GM19452 (cell line): Measurements from ENCODE around the gene DCANP1.

Experiments used
- ATAC-seq: cut with Tn5 transposase; IDR thresholded peaks from one replicate; pipeline ENCODE4 v1.9.1; 2021; ENCODE audit not compliant: unreplicated experiment

The DCANP1 gene

GRCh38 chr5:135458356-135458755, 11.2 kb upstream of the DCANP1 start:
- ATAC-seq = no peak

DNA sequence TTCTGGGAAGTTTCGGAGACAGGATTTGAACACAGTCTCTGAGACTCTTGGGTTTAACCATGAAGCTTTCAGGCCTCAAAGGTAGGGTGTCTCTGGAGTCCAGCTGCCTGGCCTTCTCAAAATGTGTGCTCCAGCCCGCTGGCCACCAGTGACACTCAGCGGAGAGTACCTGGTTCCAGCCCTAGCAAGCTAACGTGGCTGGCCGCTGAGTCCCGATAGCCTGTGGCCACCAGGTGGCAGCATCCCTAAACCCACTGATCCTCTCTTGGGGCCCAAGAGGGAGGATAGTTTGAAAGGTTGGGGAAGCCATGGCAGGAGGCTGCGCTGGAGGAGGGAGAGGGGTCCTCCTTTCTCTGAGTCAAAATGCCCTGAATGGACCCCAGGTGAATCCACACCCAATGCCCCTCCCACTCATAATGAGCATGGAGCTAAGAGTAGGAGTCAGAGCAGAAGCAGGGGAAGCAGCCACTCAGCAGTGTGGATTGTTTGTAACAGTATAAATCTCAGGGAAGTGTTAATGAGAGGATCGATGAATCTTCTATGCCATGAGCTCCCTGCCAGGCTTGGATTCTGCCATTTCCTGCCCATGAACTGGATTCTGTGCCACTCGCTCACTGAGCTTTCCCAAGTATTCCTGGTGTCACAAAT, 10.4 kb upstream of the DCANP1 start:
- ATAC-seq = peak; percentile 67

- ATAC-seq = peak; percentile 57
Observed at GRCh38 chr5:135456238-135457099, 9.3 kb upstream of the DCANP1 start.

DNA sequence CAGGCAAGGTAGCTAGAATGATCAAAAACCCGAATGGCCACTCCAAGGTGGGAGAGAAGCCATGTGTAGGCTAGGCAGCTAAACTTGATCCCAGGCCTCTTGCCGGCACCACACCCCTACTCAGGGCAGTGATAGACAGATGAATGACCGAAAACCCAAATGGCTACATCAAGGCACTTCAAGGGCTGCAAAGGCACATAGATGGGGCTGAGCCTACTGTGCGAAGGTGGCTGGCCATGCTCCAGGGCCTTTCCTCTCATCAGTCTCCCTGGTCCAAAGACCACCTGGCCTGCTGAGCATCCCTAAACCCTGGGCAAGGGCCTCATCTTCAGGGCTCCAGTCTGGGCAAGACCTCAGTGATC, 8.7 kb upstream of the DCANP1 start:
- ATAC-seq = no peak

DNA sequence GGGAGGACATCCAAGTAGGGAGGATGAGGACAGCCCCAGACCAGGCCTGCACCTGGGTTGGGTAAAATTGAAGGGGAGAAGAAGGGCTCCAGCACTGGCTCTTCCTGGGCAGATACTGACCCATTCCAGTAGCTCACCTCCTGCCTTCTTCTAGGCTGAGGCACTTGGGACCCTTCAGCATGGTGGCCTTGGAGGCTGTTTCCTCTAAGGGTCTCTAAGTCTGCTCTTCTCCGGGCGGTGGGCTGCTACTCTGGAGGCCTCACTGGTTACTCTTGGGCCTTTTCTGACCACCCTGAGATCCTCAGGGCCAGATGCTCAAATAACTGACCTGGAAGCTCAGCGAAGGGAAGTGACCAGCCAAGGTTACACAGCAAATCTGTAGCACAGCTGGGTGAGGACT, 7.8 kb upstream of the DCANP1 start:
- ATAC-seq = no peak

- no peak for ATAC-seq
Observed at GRCh38 chr5:135453613-135454012, 6.5 kb upstream of the DCANP1 start.

DNA sequence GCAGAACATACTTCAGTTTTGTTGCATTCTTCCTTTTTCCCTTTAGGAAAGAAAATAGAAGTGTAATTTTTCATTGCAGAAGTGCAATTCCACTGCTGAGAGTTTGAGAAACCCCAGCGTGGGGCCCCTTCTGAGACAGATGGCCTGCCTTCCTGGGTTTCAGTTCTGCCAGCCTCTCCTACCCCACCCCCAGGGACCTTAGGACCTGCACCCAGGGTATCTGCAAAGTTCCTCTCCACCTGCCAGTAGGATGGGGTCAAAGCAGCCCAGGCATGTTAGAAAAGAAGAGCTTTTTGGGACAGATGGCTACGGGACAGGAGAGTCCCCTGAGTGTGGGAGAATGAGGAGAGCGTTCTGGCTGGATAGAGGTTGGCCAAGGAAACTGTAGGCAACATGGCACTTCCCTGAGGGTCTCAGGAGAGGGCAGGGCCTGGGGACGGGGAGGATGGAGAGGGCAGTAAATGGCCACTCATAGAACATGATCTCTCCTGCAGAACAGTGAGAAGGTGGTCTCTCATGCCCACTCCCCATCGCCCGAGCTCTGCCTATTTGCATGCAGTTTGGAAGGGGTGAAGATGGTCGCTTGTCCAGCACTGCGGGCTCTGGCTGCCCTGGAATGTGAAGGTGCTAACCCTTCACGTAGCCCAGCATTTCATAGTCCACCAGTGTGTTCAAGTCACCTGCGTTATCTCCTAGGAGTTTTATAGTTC, 5.3 kb upstream of the DCANP1 start, which contains the start of gene TIFAB:
Gene TIFAB (minus strand): TSS at position 31 of the 710 bp plus-strand sequence. CDS start 2,412 bp downstream, outside the sequence.
- no peak for ATAC-seq

GRCh38 chr5:135451581-135452320, 4.6 kb upstream of the DCANP1 start:
- ATAC-seq = no peak

GRCh38 chr5:135450952-135451351, 3.8 kb upstream of the DCANP1 start:
- no peak for ATAC-seq

GRCh38 chr5:135450336-135450735, 3.2 kb upstream of the DCANP1 start:
- ATAC-seq = no peak

- no peak for ATAC-seq
Observed at GRCh38 chr5:135449644-135450043, 2.5 kb upstream of the DCANP1 start.

DNA sequence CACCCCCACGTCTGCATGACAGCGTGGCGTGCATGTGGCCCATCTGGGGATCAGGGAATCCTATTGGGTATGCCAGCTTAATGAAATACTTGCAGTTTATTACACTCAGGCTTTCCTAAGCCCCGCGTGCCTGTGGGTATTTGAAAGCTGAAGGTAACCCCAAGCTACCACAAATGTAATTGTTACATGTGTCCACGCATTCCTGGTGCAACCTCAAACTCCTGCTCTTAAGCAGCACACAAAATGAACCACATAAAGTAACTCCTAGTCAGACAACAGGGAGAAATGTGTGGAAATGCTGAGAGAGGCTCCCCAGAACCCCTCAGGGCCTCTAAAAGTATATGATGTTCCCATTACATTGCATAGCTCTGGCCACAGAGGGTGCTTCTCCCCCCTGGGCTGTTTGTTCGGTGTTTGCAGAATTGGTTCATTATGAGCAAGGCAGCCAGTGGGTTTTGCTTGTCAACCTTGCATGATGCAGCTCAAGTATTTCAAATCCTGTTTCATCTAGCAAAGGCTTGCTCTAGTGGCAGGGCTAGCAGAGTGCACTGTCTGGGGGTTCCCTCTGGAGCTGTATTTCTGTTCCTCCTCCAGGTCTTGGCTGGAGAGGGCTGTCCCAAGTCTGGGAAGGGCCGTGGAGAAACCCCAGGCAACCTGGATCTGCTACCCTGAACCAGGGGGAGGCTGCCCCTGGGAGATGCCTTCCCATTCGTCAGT, 1.8 kb upstream of the DCANP1 start:
- ATAC-seq = no peak

- ATAC-seq = no peak
Observed at GRCh38 chr5:135448071-135448739, 1.1 kb upstream of the DCANP1 start.

GRCh38 chr5:135446615-135447014, 533 bp downstream of the DCANP1 start:
- no peak for ATAC-seq

- no peak for ATAC-seq
Observed at GRCh38 chr5:135446206-135446605, 942 bp downstream of the DCANP1 start.

DNA sequence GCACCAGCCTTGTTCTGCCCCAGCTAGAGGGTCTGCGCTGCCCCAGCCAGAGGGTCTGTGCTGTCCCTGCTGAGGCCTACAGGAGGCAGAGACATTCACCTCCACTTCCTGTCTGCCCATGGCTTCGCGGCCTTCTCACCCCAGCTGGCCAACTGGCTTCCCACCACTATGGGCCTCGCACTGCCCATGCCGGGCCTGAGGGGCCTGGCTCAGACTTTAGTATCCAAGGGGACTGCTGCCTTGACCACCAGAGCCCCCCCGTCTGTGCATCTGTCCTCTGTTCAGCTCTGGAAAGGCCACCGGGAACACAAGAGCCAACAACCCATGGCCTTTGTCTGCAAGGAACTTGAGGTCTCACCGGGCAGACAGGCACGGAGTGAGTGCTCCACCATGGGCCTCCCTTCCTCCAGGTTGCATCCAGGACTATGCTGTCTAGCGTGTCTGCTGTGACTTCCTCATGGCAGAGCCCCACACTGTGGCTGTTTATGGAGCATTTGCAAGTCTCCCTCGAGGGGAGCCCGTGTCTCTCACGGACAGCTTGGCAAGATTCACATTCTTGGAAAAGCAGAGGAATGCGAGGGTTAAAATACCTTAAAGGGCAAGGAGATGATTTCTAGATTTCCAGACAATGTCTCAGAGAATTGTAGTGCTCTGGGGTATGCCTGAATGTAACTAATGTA, 1.7 kb downstream of the DCANP1 start:
- no peak for ATAC-seq

DNA sequence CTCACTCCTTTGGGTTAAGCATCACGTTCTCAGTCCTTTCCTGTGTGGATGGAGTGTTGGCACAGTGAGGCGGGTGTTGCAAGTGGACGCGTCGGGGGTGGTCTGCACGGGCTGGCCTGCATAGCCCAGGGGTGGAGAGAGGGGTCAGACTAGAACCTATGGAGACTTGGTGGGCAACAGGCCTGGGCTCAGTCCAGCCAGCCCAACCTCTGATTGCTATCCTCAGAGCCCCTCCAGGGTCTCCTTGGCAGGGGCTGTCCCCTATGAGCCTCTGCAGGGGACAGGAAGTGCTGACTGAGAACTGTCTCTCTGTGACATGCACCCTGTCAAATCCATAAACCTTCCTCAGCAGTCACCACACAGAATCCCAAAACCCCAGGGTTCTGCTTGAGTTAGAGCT, 2.3 kb downstream of the DCANP1 start:
- no peak for ATAC-seq

- ATAC-seq = no peak
Observed at GRCh38 chr5:135444360-135444759, 2.8 kb downstream of the DCANP1 start.
